ENCODE results near the gene UBE3A.

The UBE3A gene

GRCh38 chr15:25406846-25407245 is 32.0 kb downstream of the UBE3A start:
- DNase-seq (ENCODE audit: low read depth in 1 of 2, low spot score in 1 of 2), result no peak

- DNase-seq (ENCODE audit: low read depth in 1 of 2, low spot score in 1 of 2), result no peak
Observed at GRCh38 chr15:25406261-25406660, 32.6 kb downstream of the UBE3A start.

- DNase-seq (ENCODE audit: low read depth in 1 of 2, low spot score in 1 of 2), result no peak
Observed at GRCh38 chr15:25403771-25404170, 35.1 kb downstream of the UBE3A start.

GRCh38 chr15:25402342-25402741 is 36.5 kb downstream of the UBE3A start:
- DNase-seq (ENCODE audit: low read depth in 1 of 2, low spot score in 1 of 2), result no peak

- DNase-seq (ENCODE audit: low read depth in 1 of 2, low spot score in 1 of 2), result no peak
Observed at GRCh38 chr15:25401501-25401900, 37.3 kb downstream of the UBE3A start.

- no peak for DNase-seq (ENCODE audit: low read depth in 1 of 2, low spot score in 1 of 2)
Observed at GRCh38 chr15:25397100-25397499, 41.7 kb downstream of the UBE3A start.

GRCh38 chr15:25394898-25395297 is 43.9 kb downstream of the UBE3A start:
- no peak for DNase-seq (ENCODE audit: low read depth in 1 of 2, low spot score in 1 of 2)

- no peak for DNase-seq (ENCODE audit: low read depth in 1 of 2, low spot score in 1 of 2)
Observed at GRCh38 chr15:25392806-25393205, 46.0 kb downstream of the UBE3A start.

GRCh38 chr15:25391971-25392721 is 46.7 kb downstream of the UBE3A start:
- DNase-seq (ENCODE audit: low read depth in 1 of 2, low spot score in 1 of 2), result no peak

GRCh38 chr15:25385986-25386385 is 52.8 kb downstream of the UBE3A start:
- DNase-seq (ENCODE audit: low read depth in 1 of 2, low spot score in 1 of 2), result no peak

- DNase-seq (ENCODE audit: low read depth in 1 of 2, low spot score in 1 of 2), result no peak
Observed at GRCh38 chr15:25381579-25381978, 57.2 kb downstream of the UBE3A start.

- no peak for DNase-seq (ENCODE audit: low read depth in 1 of 2, low spot score in 1 of 2)
Observed at GRCh38 chr15:25378501-25378901, 60.3 kb downstream of the UBE3A start.

- no peak for DNase-seq (ENCODE audit: low read depth in 1 of 2, low spot score in 1 of 2)
Observed at GRCh38 chr15:25375557-25375956, 63.3 kb downstream of the UBE3A start.

GRCh38 chr15:25374143-25374542 is 64.7 kb downstream of the UBE3A start:
- no peak for DNase-seq (ENCODE audit: low read depth in 1 of 2, low spot score in 1 of 2)

GRCh38 chr15:25372298-25372697 is 66.5 kb downstream of the UBE3A start:
- DNase-seq (ENCODE audit: low read depth in 1 of 2, low spot score in 1 of 2), result no peak

GRCh38 chr15:25368850-25369249 is 70.0 kb downstream of the UBE3A start:
- DNase-seq (ENCODE audit: low read depth in 1 of 2, low spot score in 1 of 2), result no peak

GRCh38 chr15:25366058-25366457 is 72.8 kb downstream of the UBE3A start:
- DNase-seq (ENCODE audit: low read depth in 1 of 2, low spot score in 1 of 2), result no peak

GRCh38 chr15:25362545-25362944 is 76.3 kb downstream of the UBE3A start:
- DNase-seq (ENCODE audit: low read depth in 1 of 2, low spot score in 1 of 2), result no peak

GRCh38 chr15:25347707-25348106 is 91.1 kb downstream of the UBE3A start:
- DNase-seq (ENCODE audit: low read depth in 1 of 2, low spot score in 1 of 2), result no peak

GRCh38 chr15:25346371-25346770 is 92.5 kb downstream of the UBE3A start:
- no peak for DNase-seq (ENCODE audit: low read depth in 1 of 2, low spot score in 1 of 2)

GRCh38 chr15:25345943-25346342 is 92.9 kb downstream of the UBE3A start:
- DNase-seq (ENCODE audit: low read depth in 1 of 2, low spot score in 1 of 2), result no peak

GRCh38 chr15:25342629-25343028 is 96.2 kb downstream of the UBE3A start:
- no peak for DNase-seq (ENCODE audit: low read depth in 1 of 2, low spot score in 1 of 2)

- no peak for DNase-seq (ENCODE audit: low read depth in 1 of 2, low spot score in 1 of 2)
Observed at GRCh38 chr15:25339431-25339830, 99.4 kb downstream of the UBE3A start.
